CD4-positive, alpha-beta memory T cell (primary cell): Measurements from ENCODE around the gene GLA. TPM values are rescaled to one million over a fixed set of nuclear protein-coding genes. Genes with fewer than 3 reads are reported as not detected.

Experiments
- CTCF ChIA-PET: fragments of 350-600 bp; sonication (Branson Sonifier 250); formaldehyde crosslinking; loops from one replicate; lab custom pipeline; 2021; ENCODE audit warnings: inconsistent platforms; ENCODE audit not compliant: partially characterized antibody; lab: Charles Lee
- POLR2A ChIA-PET: fragments of 350-600 bp; sonication (Branson Sonifier 250); formaldehyde crosslinking; loops from one replicate; lab custom pipeline; 2021; ENCODE audit not compliant: partially characterized antibody; lab: Charles Lee
- DNase-seq, 5 donors: peaks; one replicate each; pipeline versions ENCODE4 v3.0.0 to v3.0.0-alpha.2; 2020 to 2022; ENCODE audit warnings: mixed read lengths in 1 of 5
- H3K27ac ChIP-seq: one replicate; pipeline ENCODE4 v1.7.0; 2013; ENCODE audit warnings: low read depth, low read length
- H3K27me3 ChIP-seq: 2 replicates; pipeline ENCODE4 v1.7.0; 2013; ENCODE audit warnings: mild to moderate bottlenecking, low read length, moderate library complexity; ENCODE audit not compliant: insufficient read depth
- H3K36me3 ChIP-seq: 2 replicates; pipeline ENCODE4 v1.7.0; 2013; ENCODE audit warnings: mild to moderate bottlenecking, low read length, moderate library complexity; ENCODE audit not compliant: insufficient read depth
- H3K4me1 ChIP-seq: 2 replicates; pipeline ENCODE4 v1.7.0; 2013; ENCODE audit warnings: mild to moderate bottlenecking, low read length, moderate library complexity; ENCODE audit not compliant: insufficient read depth
- H3K4me3 ChIP-seq, 2 donors: one replicate each; pipeline ENCODE4 v1.7.0; 2013; ENCODE audit warnings: low read length in 2 of 2, mild to moderate bottlenecking in 1 of 2
- H3K9me3 ChIP-seq, 2 donors: one replicate each; pipeline ENCODE4 v1.7.0; 2013; ENCODE audit warnings: low read length in 2 of 2, control low read depth in 1 of 2; ENCODE audit not compliant: control insufficient read depth in 1 of 2
- H3K27ac Mint-ChIP-seq, 7 donors: one replicate each; pipeline ENCODE4 v1.8.0; 2020 to 2021; ENCODE audit warnings: mixed read lengths in 7 of 7, mild to moderate bottlenecking in 6 of 7, inconsistent platforms in 3 of 7, moderate library complexity in 3 of 7
- H3K27me3 Mint-ChIP-seq, 2 donors: one replicate each; pipeline ENCODE4 v1.8.0; 2020 to 2021; ENCODE audit warnings: mixed read lengths in 2 of 2
- H3K36me3 Mint-ChIP-seq, 2 donors: one replicate each; pipeline ENCODE4 v1.8.0; 2020 to 2021; ENCODE audit warnings: mixed read lengths in 2 of 2, inconsistent platforms in 1 of 2, mild to moderate bottlenecking in 1 of 2
- H3K4me1 Mint-ChIP-seq, 4 donors: one replicate each; pipeline ENCODE4 v1.8.0; 2020 to 2021; ENCODE audit warnings: mixed read lengths in 4 of 4, mild to moderate bottlenecking in 1 of 4
- H3K4me3 Mint-ChIP-seq, 8 donors: one replicate each; pipeline ENCODE4 v1.8.0; 2020 to 2021; ENCODE audit warnings: mixed read lengths in 8 of 8, mild to moderate bottlenecking in 7 of 8, moderate library complexity in 6 of 8, inconsistent platforms in 3 of 8
- H3K9me3 Mint-ChIP-seq, 8 donors: one replicate each; pipeline ENCODE4 v1.8.0; 2020 to 2021; ENCODE audit warnings: mixed read lengths in 8 of 8, mild to moderate bottlenecking in 5 of 8, inconsistent platforms in 3 of 8, moderate library complexity in 1 of 8
- intact Hi-C: fragments of 100-400 bp; cut with micrococcal nuclease; formaldehyde crosslinking; loops from one replicate; pipeline ENCODE4 v1.15.1; 2023
- polyA plus RNA-seq, 2 donors: library from polyadenylated mRNA; unstranded; fragments of 300-500 nt; fragmentation: Illumina TruSeq; gene quantifications; one replicate each; pipeline ENCODE4 v1.2.3, GENCODE V29; 2021
- total RNA-seq, 2 experiments: library from RNA; stranded (reverse); gene quantifications; one replicate each; pipeline ENCODE4 v1.2.3, GENCODE V29; 2021

The GLA gene
- total and polyA plus RNA-seq, 4 experiments from 2014 or later, result 9.6 to 16.1 (median 13.1) TPM

GRCh38 chrX:101390664-101391525, 16.8 kb downstream of the GLA start, which contains the start of gene RPL36A:
RPL36A (plus strand) TSS chrX:101391011; CDS start chrX:101391044, 33 bp downstream.
- H3K4me1 Mint-ChIP-seq, result peaks cover 10 to 39% (median 15%) of the 10 kb centered on the region in 4 donors
- Histone ChIP-seq H3K27me3 (no peaks in the 10 kb centered on the region), H3K27ac (peak within 1 kb of the TSS; percentile 68), H3K4me3 (peak within 1 kb of the TSS; percentile 47 to 82), H3K36me3 (no peaks in the 10 kb centered on the region), H3K9me3 (no peaks in the 10 kb centered on the region), H3K4me1 (peaks cover 15% of the 10 kb centered on the region)
- no peaks in the 10 kb centered on the region for H3K9me3 Mint-ChIP-seq
- peak within 1 kb of the TSS; percentile 88 to 98 (median 93) for H3K4me3 Mint-ChIP-seq
- peak; percentile 72 to 84 (median 76) for DNase-seq
- H3K27ac Mint-ChIP-seq, result peak within 1 kb of the TSS; percentile 89 to 98 (median 96)
- POLR2A ChIA-PET, result interaction anchor here (0.6 to 3.5 kb wide), 15 partner anchors 11 to 1262 kb away, joined by 3 to 36 read pairs (median 7); partner anchors contain the start of genes ARMCX6, CENPI, CSTF2 and GLA
- CTCF ChIA-PET, result interaction anchor here (0.8 to 1.8 kb wide), 11 partner anchors 10 to 571 kb away, joined by 3 to 21 read pairs (median 6); partner anchors contain the start of genes CSTF2, GLA and TIMM8A
- H3K27me3 Mint-ChIP-seq, result no peaks in the 10 kb centered on the region
- intact Hi-C loops, result loop anchor here (1.0 to 5.0 kb wide), 3 partner anchors 16 to 541 kb away; partner anchors contain the start of genes GLA, TIMM8A and ZMAT1
- H3K36me3 Mint-ChIP-seq, result peaks cover 0 to 30% of the 10 kb centered on the region in 2 donors

GRCh38 chrX:101388604-101389003, 19.1 kb downstream of the GLA start:
- H3K9me3 ChIP-seq, result no peaks in the 10 kb centered on the region
- Mint-ChIP-seq H3K9me3 (no peaks in the 10 kb centered on the region), H3K4me3 (no peak overlapping the region), H3K27me3 (no peaks in the 10 kb centered on the region), H3K27ac (no peak overlapping the region), H3K4me1 (peaks cover 8 to 36% (median 14%) of the 10 kb centered on the region in 4 donors), H3K36me3 (peaks cover 0 to 19% of the 10 kb centered on the region in 2 donors)
- DNase-seq, result no peak
- H3K4me1 ChIP-seq, result peaks cover 15% of the 10 kb centered on the region
- ChIA-PET POLR2A (no interaction called here), CTCF (interaction anchor here (1.2 kb wide), 2 partner anchors 27 to 37 kb away, joined by 3 to 4 read pairs; no protein-coding TSS in a partner anchor)
- intact Hi-C loops, result no loop called here
- no peak overlapping the region for H3K27ac ChIP-seq
- no peaks in the 10 kb centered on the region for H3K27me3 ChIP-seq
- no peak overlapping the region for H3K4me3 ChIP-seq
- no peaks in the 10 kb centered on the region for H3K36me3 ChIP-seq

GRCh38 chrX:101386542-101386885, 21.2 kb downstream of the GLA start:
- CTCF ChIA-PET, result no interaction called here
- intact Hi-C loops, result no loop called here
- H3K4me3 ChIP-seq, result no peak overlapping the region
- H3K36me3 ChIP-seq, result no peaks in the 10 kb centered on the region
- no peak for DNase-seq
- no peaks in the 10 kb centered on the region for H3K9me3 ChIP-seq
- no peak overlapping the region for H3K27ac ChIP-seq
- POLR2A ChIA-PET, result no interaction called here
- Mint-ChIP-seq H3K4me1 (peaks cover 3 to 15% (median 3%) of the 10 kb centered on the region in 4 donors), H3K36me3 (peaks cover 0 to 7% of the 10 kb centered on the region in 2 donors), H3K4me3 (no peak overlapping the region), H3K9me3 (no peaks in the 10 kb centered on the region), H3K27ac (no peak overlapping the region), H3K27me3 (no peaks in the 10 kb centered on the region)
- no peaks in the 10 kb centered on the region for H3K27me3 ChIP-seq
- peaks cover 6% of the 10 kb centered on the region for H3K4me1 ChIP-seq

GRCh38 chrX:101385795-101386541, 21.8 kb downstream of the GLA start, which contains the start of gene BTK:
BTK (minus strand) TSS chrX:101386191; CDS start chrX:101375284, 10,907 bp downstream.
- H3K27ac ChIP-seq, result no peak within 1 kb of the TSS
- no peaks in the 10 kb centered on the region for H3K27me3 ChIP-seq
- no peaks in the 10 kb centered on the region for H3K9me3 ChIP-seq
- CTCF ChIA-PET, result no interaction called here
- intact Hi-C loops, result no loop called here
- Mint-ChIP-seq H3K27ac (peak within 1 kb of the TSS in 1 of 7 donors; percentile 9), H3K4me3 (no peak within 1 kb of the TSS), H3K36me3 (peaks cover 0 to 2% of the 10 kb centered on the region in 2 donors), H3K4me1 (peaks cover 0 to 9% (median 0%) of the 10 kb centered on the region in 4 donors), H3K9me3 (no peaks in the 10 kb centered on the region), H3K27me3 (no peaks in the 10 kb centered on the region)
- DNase-seq, result no peak
- H3K4me3 ChIP-seq, result no peak within 1 kb of the TSS
- peaks cover 5% of the 10 kb centered on the region for H3K4me1 ChIP-seq
- POLR2A ChIA-PET, result no interaction called here
- H3K36me3 ChIP-seq, result no peaks in the 10 kb centered on the region

GRCh38 chrX:101385026-101385684, 22.6 kb downstream of the GLA start:
- Histone ChIP-seq H3K36me3 (no peaks in the 10 kb centered on the region), H3K4me1 (peaks cover 1% of the 10 kb centered on the region), H3K9me3 (no peaks in the 10 kb centered on the region), H3K4me3 (no peak overlapping the region), H3K27me3 (no peaks in the 10 kb centered on the region), H3K27ac (no peak overlapping the region)
- Mint-ChIP-seq H3K36me3 (no peaks in the 10 kb centered on the region), H3K4me3 (no peak overlapping the region), H3K4me1 (peaks cover 0 to 1% (median 0%) of the 10 kb centered on the region in 4 donors), H3K27ac (peak overlapping the region in 2 of 7 donors; percentile 9 to 67), H3K27me3 (no peaks in the 10 kb centered on the region), H3K9me3 (no peaks in the 10 kb centered on the region)
- intact Hi-C loops, result no loop called here
- DNase-seq, result no peak
- ChIA-PET CTCF (no interaction called here), POLR2A (no interaction called here)

GRCh38 chrX:101383679-101384205, 24.0 kb downstream of the GLA start:
- H3K9me3 Mint-ChIP-seq, result no peaks in the 10 kb centered on the region
- H3K27me3 Mint-ChIP-seq, result no peaks in the 10 kb centered on the region
- H3K4me1 Mint-ChIP-seq, result no peaks in the 10 kb centered on the region
- POLR2A ChIA-PET, result no interaction called here
- no peak for DNase-seq
- Histone ChIP-seq H3K4me1 (no peaks in the 10 kb centered on the region), H3K9me3 (no peaks in the 10 kb centered on the region), H3K4me3 (no peak overlapping the region), H3K27ac (no peak overlapping the region), H3K27me3 (no peaks in the 10 kb centered on the region), H3K36me3 (no peaks in the 10 kb centered on the region)
- intact Hi-C loops, result no loop called here
- no peak overlapping the region for H3K4me3 Mint-ChIP-seq
- CTCF ChIA-PET, result no interaction called here
- no peak overlapping the region for H3K27ac Mint-ChIP-seq
- no peaks in the 10 kb centered on the region for H3K36me3 Mint-ChIP-seq
